DOHH2 (cell line): ENCODE data around the gene ADCY6.

ENCODE experiments used
- CTCF ChIP-seq: fragments of 200-600 bp; sonication (generic); IDR thresholded peaks from one replicate; pipeline ENCODE4 v1.5.1; 2014; ENCODE audit warnings: antibody characterized with exemption, mild to moderate bottlenecking, low read depth, low read length; ENCODE audit not compliant: poor library complexity, severe bottlenecking
- EZH2phosphoT487 ChIP-seq: fragments of 200-600 bp; sonication (generic); IDR thresholded peaks from 2 replicates; pipeline ENCODE4 v1.6.1; 2017; ENCODE audit warnings: borderline replicate concordance, mild to moderate bottlenecking, antibody characterized with exemption, low read length, moderate library complexity, mixed read lengths

GRCh38 chr12:48783432-48783831 lies 5.5 kb downstream of the ADCY6 start:
- no peak for TF ChIP-seq CTCF
- no peak for TF ChIP-seq EZH2phosphoT487
